Astrocyte (in vitro differentiated cells and primary cell): ENCODE measurements around the gene CCNL2. TPM values are rescaled to one million over a fixed set of nuclear protein-coding genes. Genes with fewer than 3 reads are reported as not detected.
A peak's percentile ranks its signal among the peaks of the same experiment; 100 is the strongest.

ENCODE experiments used
- DNase-seq: peaks from one replicate; pipeline ENCODE4 v3.0.0-alpha.2; 2010; ENCODE audit warnings: low read depth
- FAIRE-seq: peaks from 2 replicates; lab custom pipeline; 2011; peaks lifted over from hg19 to GRCh38; lab: Jason Lieb, UNC
- H2AFZ ChIP-seq: 2 replicates; pipeline ENCODE4 v1.6.0; 2012; ENCODE audit warnings: low read depth, low read length, inconsistent platforms
- H3K27ac ChIP-seq: 2 replicates; pipeline ENCODE4 v1.5.1; 2011; ENCODE audit warnings: low read depth, low read length, inconsistent platforms
- H3K27me3 ChIP-seq: 2 replicates; pipeline ENCODE4 v1.6.0; 2011; ENCODE audit warnings: low read length, inconsistent platforms; ENCODE audit not compliant: insufficient read depth
- H3K36me3 ChIP-seq: 2 replicates; pipeline ENCODE4 v1.5.1; 2011; ENCODE audit warnings: low read length, inconsistent platforms; ENCODE audit not compliant: insufficient read depth
- H3K4me1 ChIP-seq: 2 replicates; pipeline ENCODE4 v1.5.1; 2011; ENCODE audit warnings: low read length, inconsistent platforms; ENCODE audit not compliant: insufficient read depth
- H3K4me2 ChIP-seq: 2 replicates; pipeline ENCODE4 v1.6.0; 2012; ENCODE audit warnings: low read length, inconsistent platforms
- H3K4me3 ChIP-seq: 2 replicates; pipeline ENCODE4 v1.5.1; 2011; ENCODE audit warnings: low read depth, mild to moderate bottlenecking, low read length, inconsistent platforms; ENCODE audit not compliant: insufficient read depth
- H3K79me2 ChIP-seq: 2 replicates; pipeline ENCODE4 v1.6.0; 2012; ENCODE audit warnings: mild to moderate bottlenecking, low read length, inconsistent platforms; ENCODE audit not compliant: insufficient read depth
- H3K9ac ChIP-seq: 2 replicates; pipeline ENCODE4 v1.6.0; 2012; ENCODE audit warnings: mild to moderate bottlenecking, low read length, inconsistent platforms
- H3K9me3 ChIP-seq: 2 replicates; pipeline ENCODE4 v1.5.1; 2012; ENCODE audit warnings: low read depth, mild to moderate bottlenecking, low read length, inconsistent platforms; ENCODE audit not compliant: insufficient read depth
- H4K20me1 ChIP-seq: 2 replicates; pipeline ENCODE4 v1.6.0; 2012; ENCODE audit warnings: low read length, inconsistent platforms; ENCODE audit not compliant: insufficient read depth
- H3K27ac Mint-ChIP-seq: one replicate; pipeline ENCODE4 v1.8.0; 2021; ENCODE audit warnings: mild to moderate bottlenecking, mixed read lengths; ENCODE audit not compliant: unreplicated experiment
- H3K27me3 Mint-ChIP-seq: one replicate; pipeline ENCODE4 v1.8.0; 2021; ENCODE audit warnings: low read depth, mixed read lengths; ENCODE audit not compliant: unreplicated experiment
- H3K36me3 Mint-ChIP-seq: one replicate; pipeline ENCODE4 v1.8.0; 2021; ENCODE audit warnings: low read depth, mixed read lengths; ENCODE audit not compliant: unreplicated experiment
- H3K4me1 Mint-ChIP-seq: one replicate; pipeline ENCODE4 v1.8.0; 2021; ENCODE audit warnings: low read depth, mixed read lengths; ENCODE audit not compliant: unreplicated experiment
- H3K4me3 Mint-ChIP-seq: one replicate; pipeline ENCODE4 v1.8.0; 2021; ENCODE audit warnings: mild to moderate bottlenecking, moderate library complexity, mixed read lengths; ENCODE audit not compliant: unreplicated experiment
- H3K9me3 Mint-ChIP-seq: one replicate; pipeline ENCODE4 v1.8.0; 2021; ENCODE audit warnings: mild to moderate bottlenecking, mixed read lengths; ENCODE audit not compliant: unreplicated experiment
- EZH2 ChIP-seq: IDR thresholded peaks from 2 replicates; pipeline ENCODE4 v1.6.1; 2012; ENCODE audit warnings: mild to moderate bottlenecking, low read length, inconsistent platforms; ENCODE audit not compliant: insufficient read depth
- total RNA-seq: library from RNA; stranded (reverse); gene quantifications from 2 replicates; pipeline ENCODE4 v1.2.1, GENCODE V29; 2021
- TF ChIP-seq, protein P1 (sequence below): IDR thresholded peaks from 2 replicates; pipeline ENCODE4 v1.5.1; 2011; ENCODE audit warnings: low read depth, mild to moderate bottlenecking, inconsistent platforms, low read length, moderate library complexity; ENCODE audit not compliant: insufficient read depth

Gene CCNL2
- total RNA-seq, 1 donor from 2014 or later = 194 TPM

DNA sequence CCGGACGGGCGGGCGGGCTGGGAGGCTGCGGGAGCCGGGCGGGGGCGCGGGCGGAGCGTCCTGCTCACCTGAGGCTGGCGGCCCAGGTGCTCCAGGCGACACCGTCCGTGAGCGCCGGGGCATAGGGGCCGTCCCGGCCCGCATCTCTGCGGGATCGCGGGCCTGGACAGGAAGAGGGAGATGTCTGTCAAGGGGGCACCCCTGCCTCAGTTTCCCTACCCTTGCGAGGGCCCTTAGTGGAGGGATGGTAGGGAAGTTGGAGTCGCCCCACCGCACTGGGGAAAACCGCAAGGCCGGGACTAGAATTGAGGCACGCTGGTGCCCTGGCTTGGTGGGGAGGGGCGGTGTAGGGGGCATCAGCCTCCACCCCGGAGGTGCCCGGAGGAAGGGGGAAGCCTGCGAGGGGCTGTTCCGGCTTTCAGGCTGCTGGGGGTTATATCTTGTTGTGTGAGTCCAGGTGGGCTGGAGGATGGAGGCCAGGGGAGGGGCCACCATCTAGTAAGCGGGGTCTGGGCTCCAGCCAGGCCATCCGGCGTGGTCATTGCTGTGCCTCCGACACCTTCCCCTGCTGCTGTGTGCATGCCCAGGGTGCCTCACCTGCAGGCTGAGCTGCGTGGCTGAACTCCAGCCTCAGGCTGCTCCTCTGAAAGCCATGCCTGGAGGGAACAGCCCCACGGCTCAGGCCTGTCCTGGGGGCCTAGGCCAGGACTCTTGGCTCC, 36.9 kb upstream of the CCNL2 start:
- Histone ChIP-seq H3K27me3 (no peaks in the 10 kb centered on the region), H2AFZ (no peak overlapping the region), H3K4me3 (peak overlapping the region; percentile 33), H4K20me1 (peaks cover 6% of the 10 kb centered on the region), H3K4me1 (peaks cover 28% of the 10 kb centered on the region), H3K9me3 (no peaks in the 10 kb centered on the region), H3K79me2 (no peaks in the 10 kb centered on the region), H3K9ac (peak overlapping the region; percentile 48), H3K36me3 (no peaks in the 10 kb centered on the region), H3K4me2 (peak overlapping the region; percentile 85), H3K27ac (no peak overlapping the region)
- TF ChIP-seq, protein P1, sequence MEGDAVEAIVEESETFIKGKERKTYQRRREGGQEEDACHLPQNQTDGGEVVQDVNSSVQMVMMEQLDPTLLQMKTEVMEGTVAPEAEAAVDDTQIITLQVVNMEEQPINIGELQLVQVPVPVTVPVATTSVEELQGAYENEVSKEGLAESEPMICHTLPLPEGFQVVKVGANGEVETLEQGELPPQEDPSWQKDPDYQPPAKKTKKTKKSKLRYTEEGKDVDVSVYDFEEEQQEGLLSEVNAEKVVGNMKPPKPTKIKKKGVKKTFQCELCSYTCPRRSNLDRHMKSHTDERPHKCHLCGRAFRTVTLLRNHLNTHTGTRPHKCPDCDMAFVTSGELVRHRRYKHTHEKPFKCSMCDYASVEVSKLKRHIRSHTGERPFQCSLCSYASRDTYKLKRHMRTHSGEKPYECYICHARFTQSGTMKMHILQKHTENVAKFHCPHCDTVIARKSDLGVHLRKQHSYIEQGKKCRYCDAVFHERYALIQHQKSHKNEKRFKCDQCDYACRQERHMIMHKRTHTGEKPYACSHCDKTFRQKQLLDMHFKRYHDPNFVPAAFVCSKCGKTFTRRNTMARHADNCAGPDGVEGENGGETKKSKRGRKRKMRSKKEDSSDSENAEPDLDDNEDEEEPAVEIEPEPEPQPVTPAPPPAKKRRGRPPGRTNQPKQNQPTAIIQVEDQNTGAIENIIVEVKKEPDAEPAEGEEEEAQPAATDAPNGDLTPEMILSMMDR = no peak
- no peak for TF ChIP-seq EZH2
- Mint-ChIP-seq H3K27me3 (no peaks in the 10 kb centered on the region), H3K27ac (no peak overlapping the region), H3K4me1 (peaks cover 12% of the 10 kb centered on the region), H3K36me3 (no peaks in the 10 kb centered on the region), H3K4me3 (peak overlapping the region; percentile 84), H3K9me3 (no peaks in the 10 kb centered on the region)
- no peak for FAIRE-seq
- no peak for DNase-seq

DNA sequence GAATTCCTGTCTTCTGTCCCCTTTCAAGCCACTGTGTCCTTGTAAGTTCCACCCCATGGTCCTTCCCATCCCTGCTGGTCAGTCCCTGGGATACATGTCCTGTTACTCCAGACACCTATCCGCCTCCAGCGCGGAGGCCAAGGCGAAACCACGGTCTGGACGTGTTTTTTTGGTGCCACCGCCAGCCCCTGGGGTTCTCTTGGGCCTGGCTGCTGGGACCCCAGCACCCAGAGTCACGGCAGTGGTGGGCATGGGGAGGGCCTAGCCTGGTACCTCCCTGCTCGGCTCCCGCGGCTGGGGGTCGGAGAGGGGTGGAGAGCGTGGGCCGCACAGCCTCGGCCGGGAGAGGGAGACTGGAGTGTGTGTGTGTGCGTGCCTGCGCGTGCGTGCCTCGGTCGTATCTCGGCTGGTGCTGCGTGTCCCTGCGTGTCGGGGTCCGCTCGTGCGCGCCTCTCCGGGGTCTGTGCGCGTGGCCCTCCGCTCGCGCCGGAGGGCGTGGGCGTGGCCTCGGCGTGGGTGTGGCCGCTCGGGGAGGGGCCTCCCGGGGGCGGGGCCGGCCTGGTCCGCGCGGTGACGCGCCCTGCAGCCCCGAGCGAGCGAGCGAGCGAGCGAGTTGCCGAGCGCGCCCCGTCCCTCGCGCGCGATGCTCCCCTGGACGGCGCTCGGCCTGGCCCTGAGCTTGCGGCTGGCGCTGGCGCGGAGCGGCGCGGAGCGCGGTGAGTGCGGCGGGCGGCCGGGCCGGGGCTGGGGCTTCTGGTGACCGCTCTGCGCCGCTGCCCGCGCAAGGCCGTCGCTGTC, 36.2 kb upstream of the CCNL2 start, which contains the start of gene VWA1:
TSS of gene VWA1 (plus strand) at position 585 of the 798 bp plus-strand sequence. CDS start at position 644, 59 bp downstream.
- Mint-ChIP-seq H3K9me3 (no peaks in the 10 kb centered on the region), H3K27ac (no peak within 1 kb of the TSS)
- DNase-seq = peak; percentile 42

More for the DNA sequence above, 36.2 kb upstream of the CCNL2 start, which contains the start of gene VWA1:
- H3K9ac ChIP-seq = peak within 1 kb of the TSS; percentile 48
- H3K27me3 ChIP-seq = no peaks in the 10 kb centered on the region
- peaks cover 6% of the 10 kb centered on the region for H4K20me1 ChIP-seq
- peaks cover 32% of the 10 kb centered on the region for H3K4me1 ChIP-seq
- Mint-ChIP-seq H3K27me3 (no peaks in the 10 kb centered on the region), H3K4me1 (peaks cover 8% of the 10 kb centered on the region), H3K36me3 (no peaks in the 10 kb centered on the region), H3K4me3 (peak within 1 kb of the TSS; percentile 84)
- H3K9me3 ChIP-seq = no peaks in the 10 kb centered on the region
- H3K4me2 ChIP-seq = peak within 1 kb of the TSS; percentile 85
- H3K79me2 ChIP-seq = no peaks in the 10 kb centered on the region
- FAIRE-seq = no peak
- no peak within 1 kb of the TSS for H3K27ac ChIP-seq
- TF ChIP-seq, protein P1 = no peak
- TF ChIP-seq EZH2 = no peak
- peak within 1 kb of the TSS; percentile 78 for H2AFZ ChIP-seq
- peak within 1 kb of the TSS; percentile 33 for H3K4me3 ChIP-seq
- H3K36me3 ChIP-seq = no peaks in the 10 kb centered on the region
